GM21737 (cell line): ENCODE results near the gene KLK7.

ENCODE experiments used
- ATAC-seq: cut with Tn5 transposase; IDR thresholded peaks from one replicate; pipeline ENCODE4 v1.9.1; 2021; ENCODE audit warnings: mild to moderate bottlenecking, moderate library complexity; ENCODE audit not compliant: unreplicated experiment

The KLK7 gene

GRCh38 chr19:50983625-50984292, at the start of gene KLK7:
KLK7 (minus strand) TSS chr19:50983917; CDS start chr19:50982399, 1,518 bp downstream.
- ATAC-seq = no peak

- no peak for ATAC-seq
Measured at GRCh38 chr19:51031880-51032225, 48.1 kb upstream of the KLK7 start.

GRCh38 chr19:51031220-51031879, 47.6 kb upstream of the KLK7 start:
- ATAC-seq = no peak

GRCh38 chr19:51030631-51031030, 46.9 kb upstream of the KLK7 start:
- ATAC-seq = no peak

GRCh38 chr19:51029718-51030117, 46.0 kb upstream of the KLK7 start:
- no peak for ATAC-seq

- no peak for ATAC-seq
Measured at GRCh38 chr19:51027873-51028272, 44.2 kb upstream of the KLK7 start.

- no peak for ATAC-seq
Measured at GRCh38 chr19:51027126-51027806, 43.5 kb upstream of the KLK7 start.

GRCh38 chr19:51026554-51026831, 42.8 kb upstream of the KLK7 start, which contains the start of gene KLK11:
KLK11 (minus strand) TSS chr19:51026616; CDS start chr19:51025631, 985 bp downstream.
- ATAC-seq = no peak

- no peak for ATAC-seq
Measured at GRCh38 chr19:51025809-51026553, 42.3 kb upstream of the KLK7 start.

GRCh38 chr19:51025401-51025800, 41.7 kb upstream of the KLK7 start:
- no peak for ATAC-seq

GRCh38 chr19:51024924-51025323, 41.2 kb upstream of the KLK7 start:
- no peak for ATAC-seq

GRCh38 chr19:51023946-51024345, 40.2 kb upstream of the KLK7 start:
- ATAC-seq = no peak

GRCh38 chr19:51022526-51022925, 38.8 kb upstream of the KLK7 start:
- ATAC-seq = no peak

GRCh38 chr19:51020988-51021651, 37.4 kb upstream of the KLK7 start:
- no peak for ATAC-seq

- no peak for ATAC-seq
Measured at GRCh38 chr19:51019544-51019925, 35.8 kb upstream of the KLK7 start, which contains the start of gene KLK10. KLK10 (minus strand) TSS chr19:51019709; CDS start chr19:51019130, 579 bp downstream.

GRCh38 chr19:51018745-51019543, 35.2 kb upstream of the KLK7 start:
- no peak for ATAC-seq

- no peak for ATAC-seq
Measured at GRCh38 chr19:51016798-51017683, 33.3 kb upstream of the KLK7 start.

- no peak for ATAC-seq
Measured at GRCh38 chr19:51015691-51016267, 32.1 kb upstream of the KLK7 start.

- ATAC-seq = no peak
Measured at GRCh38 chr19:51014242-51014641, 30.5 kb upstream of the KLK7 start.
